ENCODE data around the gene OR52B2. TPM values are rescaled to one million over a fixed set of nuclear protein-coding genes. Genes with fewer than 3 reads are reported as not detected.

Gene OR52B2
- total RNA-seq = not detected in 2 replicates

GRCh38 chr11:6170226-6170625 is at the start of gene OR52B2:
Gene OR52B2 (minus strand): TSS chr11:6170326. CDS start chr11:6170326, 0 bp downstream.

GRCh38 chr11:6205366-6205765 is 35.2 kb upstream of the OR52B2 start, which contains the start of gene C11orf42:
Gene C11orf42 (plus strand): TSS chr11:6205557. CDS start chr11:6205616, 59 bp downstream.

GRCh38 chr11:6199174-6199810 is 29.2 kb upstream of the OR52B2 start, which contains the start of gene OR52W1:
Gene OR52W1 (plus strand): TSS chr11:6199224. CDS start chr11:6199224, 0 bp downstream.

Other genes with a start within 250 kb of the OR52B2 start
- not detected in 2 replicates for gene OR56A3, start 228.1 kb downstream of the OR52B2 start, total RNA-seq
- not detected in 2 replicates for gene OR56A5, start 201.8 kb downstream of the OR52B2 start, total RNA-seq
- not detected in 2 replicates for gene OR52L1, start 183.3 kb downstream of the OR52B2 start, total RNA-seq
- gene OR56A4, start 163.4 kb downstream of the OR52B2 start, total RNA-seq = not detected in 2 replicates
- not detected in 2 replicates for gene OR56A1, start 139.6 kb downstream of the OR52B2 start, total RNA-seq
- not detected in 2 replicates for gene OR56B4, start 62.6 kb downstream of the OR52B2 start, total RNA-seq
- not detected in 2 replicates for gene OR52W1, start 28.9 kb upstream of the OR52B2 start, total RNA-seq
- gene C11orf42, start 35.2 kb upstream of the OR52B2 start, total RNA-seq = not detected in 2 replicates
- 11.8 TPM in 2 replicates for gene FHIP1B, start 64.3 kb upstream of the OR52B2 start, total RNA-seq
- gene CNGA4, start 68.8 kb upstream of the OR52B2 start, total RNA-seq = 0.13 TPM in 1 of 2 replicates, not detected in the other
- not detected in 2 replicates for gene CCKBR, start 89.5 kb upstream of the OR52B2 start, total RNA-seq
- 219 and 224 TPM in 2 replicates for gene CAVIN3, start 150.2 kb upstream of the OR52B2 start, total RNA-seq
- 49.9 and 60.9 TPM in 2 replicates for gene SMPD1, start 220.1 kb upstream of the OR52B2 start, total RNA-seq
- 32.1 and 37.8 TPM in 2 replicates for gene APBB1, start 248.8 kb upstream of the OR52B2 start, total RNA-seq

Data from articular chondrocyte of knee joint (primary cell).